Panc1 (cell line): ENCODE results near the gene AKAP6.

Experiments
- CTCF ChIP-seq: fragments of 450-650 bp; IDR thresholded peaks from 2 replicates; pipeline ENCODE4 v1.5.1; 2017; ENCODE audit warnings: mild to moderate bottlenecking
- POLR2AphosphoS5 ChIP-seq: IDR thresholded peaks from 2 replicates; pipeline ENCODE4 v1.6.1; 2012; ENCODE audit warnings: mild to moderate bottlenecking, low read depth, low read length, moderate library complexity
- REST ChIP-seq, 2 experiments: IDR thresholded peaks; 2 replicates each; pipeline ENCODE4 v1.6.1; 2011 to 2012; ENCODE audit warnings: low read depth in 2 of 2, control low read depth in 1 of 2, low read length in 1 of 2, mild to moderate bottlenecking in 1 of 2, moderate library complexity in 1 of 2; ENCODE audit not compliant: insufficient read depth in 1 of 2
- SIN3A ChIP-seq: IDR thresholded peaks from 2 replicates; pipeline ENCODE4 v1.6.1; 2012; ENCODE audit warnings: low read depth, mild to moderate bottlenecking, low read length, moderate library complexity, borderline replicate concordance; ENCODE audit not compliant: insufficient read depth
- TCF7L2 ChIP-seq: IDR thresholded peaks from 2 replicates; pipeline ENCODE4 v1.6.1; 2011; ENCODE audit warnings: mild to moderate bottlenecking, low read depth, low read length, inconsistent platforms

DNA sequence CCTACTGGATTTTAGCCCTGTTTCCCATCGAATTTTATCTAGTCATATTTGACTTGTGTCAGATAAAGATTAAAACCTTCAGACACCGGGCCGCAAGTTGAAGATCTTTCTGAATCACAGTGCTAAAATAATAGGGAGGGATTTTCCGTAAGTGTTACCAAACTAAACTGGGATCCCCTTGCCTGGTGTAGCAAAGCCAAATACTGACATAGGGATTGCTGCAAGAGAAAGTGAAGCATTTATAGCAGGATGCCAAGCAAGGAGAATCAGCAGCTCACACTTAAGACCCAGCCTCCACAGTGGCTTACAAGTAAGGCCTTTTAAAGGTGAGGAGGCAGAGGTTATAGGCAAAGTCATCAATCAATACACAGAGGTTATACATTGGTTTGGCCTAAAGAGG is 147.4 kb downstream of the AKAP6 start:
- TF ChIP-seq POLR2AphosphoS5 (no peak), CTCF (no peak), SIN3A (no peak), REST (IDR thresholded peaks at IDR 0.05; ENCODE audit: insufficient read depth in 1 of 2, low read depth in 2 of 2, low read length in 1 of 2) (no peak), TCF7L2 (no peak)
